T-cell (primary cell): ENCODE measurements around the gene MFSD1. TPM values are rescaled to one million over a fixed set of nuclear protein-coding genes. Genes with fewer than 3 reads are reported as not detected.

Experiments used
- ATAC-seq, 4 experiments: fragments of 200-7000 bp in 3 of 4; fragments of 150-1000 bp in 1 of 4; cut with Tn5 transposase; replicated peaks in 1 of 4; 1 replicate in 3 of 4; 2 replicates in 1 of 4; pipeline ENCODE4 v1.10.0; 2021; ENCODE audit warnings: moderate library complexity in 3 of 4, mild to moderate bottlenecking in 2 of 4, moderate number of reproducible peaks in 1 of 4
- CTCF ChIA-PET, 2 donors: fragments of 300-600 bp; sonication (Branson Sonifier 250); formaldehyde crosslinking; loops; one replicate each; lab custom pipeline; 2022; ENCODE audit warnings: antibody characterized with exemption in 2 of 2; lab: Charles Lee
- POLR2A ChIA-PET, 2 donors: fragments of 300-600 bp; sonication (Branson Sonifier 250); formaldehyde crosslinking; loops; one replicate each; lab custom pipeline; 2022; ENCODE audit warnings: antibody characterized with exemption in 2 of 2; lab: Charles Lee
- DNase-seq, 35 experiments: peaks; one replicate each; pipeline versions ENCODE4 v3.0.0 to v3.0.0-alpha.2; 2013 to 2023
- H3K27ac ChIP-seq: one replicate; pipeline ENCODE4 v1.5.1; 2013; ENCODE audit warnings: low read length
- H3K27me3 ChIP-seq, 2 experiments: replicated peaks in 1 of 2; 1 replicate in 1 of 2; 2 replicates in 1 of 2; pipeline versions ENCODE4 v1.6.1 to v1.7.0; 2013; ENCODE audit warnings: low read length in 1 of 2, mixed read lengths in 1 of 2; ENCODE audit not compliant: control insufficient read depth in 2 of 2, insufficient read depth in 2 of 2; ENCODE audit errors: extremely low read depth in 1 of 2
- H3K36me3 ChIP-seq, 2 donors: 1 replicate in 1 of 2; 2 replicates in 1 of 2; pipeline versions ENCODE4 v1.6.1 to v1.7.0; 2013; ENCODE audit warnings: low read length in 1 of 2; ENCODE audit not compliant: control insufficient read depth in 2 of 2, insufficient read depth in 1 of 2; ENCODE audit errors: extremely low read depth in 1 of 2
- H3K4me1 ChIP-seq, 2 experiments: 1 replicate in 1 of 2; 2 replicates in 1 of 2; pipeline versions ENCODE4 v1.6.1 to v1.7.0; 2013; ENCODE audit warnings: low read length in 2 of 2, mixed read lengths in 1 of 2; ENCODE audit not compliant: insufficient read depth in 2 of 2, control insufficient read depth in 1 of 2; ENCODE audit errors: extremely low read depth in 1 of 2
- H3K4me3 ChIP-seq, 2 donors: 1 replicate in 1 of 2; 2 replicates in 1 of 2; pipeline versions ENCODE4 v1.5.1 to v1.7.0; 2013; ENCODE audit warnings: mild to moderate bottlenecking in 2 of 2, low read length in 1 of 2, moderate library complexity in 1 of 2; ENCODE audit not compliant: control insufficient read depth in 1 of 2; ENCODE audit errors: extremely low read depth in 1 of 2
- H3K9me3 ChIP-seq: 2 replicates; pipeline ENCODE4 v1.7.0; 2013
- H3K27ac Mint-ChIP-seq, 2 donors: one replicate each; pipeline ENCODE4 v1.8.0; 2020 to 2021; ENCODE audit warnings: mild to moderate bottlenecking in 2 of 2, mixed read lengths in 2 of 2
- H3K27me3 Mint-ChIP-seq, 2 donors: one replicate each; pipeline ENCODE4 v1.8.0; 2021 to 2022; ENCODE audit warnings: mixed read lengths in 2 of 2
- H3K36me3 Mint-ChIP-seq: one replicate; pipeline ENCODE4 v1.8.0; 2021; ENCODE audit warnings: mixed read lengths
- H3K4me1 Mint-ChIP-seq, 3 donors: one replicate each; pipeline ENCODE4 v1.8.0; 2020 to 2022; ENCODE audit warnings: mixed read lengths in 3 of 3, mild to moderate bottlenecking in 1 of 3
- H3K4me3 Mint-ChIP-seq, 3 donors: one replicate each; pipeline ENCODE4 v1.8.0; 2020 to 2022; ENCODE audit warnings: mild to moderate bottlenecking in 3 of 3, mixed read lengths in 3 of 3, moderate library complexity in 3 of 3
- H3K9me3 Mint-ChIP-seq, 3 donors: one replicate each; pipeline ENCODE4 v1.8.0; 2020 to 2022; ENCODE audit warnings: mixed read lengths in 3 of 3
- WGBS: methylation state at CpG from one replicate; pipeline ENCODE4 v1.1.5; 2013; ENCODE audit warnings: missing lambda C conversion rate; ENCODE audit not compliant: insufficient coverage; 5-methylcytosine and 5-hydroxymethylcytosine counted together
- total RNA-seq, 35 experiments: library from RNA in 6 of 35; stranded (reverse) in 6 of 35; fragments of 120-200 nt in 1 of 35; gene quantifications; one replicate each; pipeline versions ENCODE4 v1.2.1 to v1.2.4 and lab custom pipeline; 2013 to 2026

The MFSD1 gene, protein sequence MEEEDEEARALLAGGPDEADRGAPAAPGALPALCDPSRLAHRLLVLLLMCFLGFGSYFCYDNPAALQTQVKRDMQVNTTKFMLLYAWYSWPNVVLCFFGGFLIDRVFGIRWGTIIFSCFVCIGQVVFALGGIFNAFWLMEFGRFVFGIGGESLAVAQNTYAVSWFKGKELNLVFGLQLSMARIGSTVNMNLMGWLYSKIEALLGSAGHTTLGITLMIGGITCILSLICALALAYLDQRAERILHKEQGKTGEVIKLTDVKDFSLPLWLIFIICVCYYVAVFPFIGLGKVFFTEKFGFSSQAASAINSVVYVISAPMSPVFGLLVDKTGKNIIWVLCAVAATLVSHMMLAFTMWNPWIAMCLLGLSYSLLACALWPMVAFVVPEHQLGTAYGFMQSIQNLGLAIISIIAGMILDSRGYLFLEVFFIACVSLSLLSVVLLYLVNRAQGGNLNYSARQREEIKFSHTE
- total RNA-seq, result 10 to 100 TPM; 17.7 to 28.3 (median 25.5) TPM
- 48.9 TPM for total RNA-seq (2013)
- total RNA-seq (lab: John Stamatoyannopoulos, UW), result 18.9 to 82.9 (median 36.8) reads per million in 29 experiments

GRCh38 chr3:158801696-158802408, at the start of gene MFSD1:
Gene MFSD1, plus strand, starts transcription at chr3:158802054. Its CDS starts 99 bp downstream, at chr3:158802153.
- peaks cover 0 to 5% of the 10 kb centered on the region in 2 donors for H3K36me3 ChIP-seq
- Mint-ChIP-seq H3K4me3 (peak within 1 kb of the TSS; percentile 85 to 89 (median 89)), H3K9me3 (no peaks in the 10 kb centered on the region), H3K27me3 (no peaks in the 10 kb centered on the region), H3K4me1 (peaks cover 38 to 41% (median 40%) of the 10 kb centered on the region in 3 donors), H3K27ac (peak within 1 kb of the TSS; percentile 92 to 93), H3K36me3 (peaks cover 12% of the 10 kb centered on the region)
- no peaks in the 10 kb centered on the region for H3K27me3 ChIP-seq
- peaks cover 14 to 18% of the 10 kb centered on the region in 2 experiments for H3K4me1 ChIP-seq
- 3% methylated on average over 52 of the region's 61 CpGs for whole genome bisulfite sequencing
- peak within 1 kb of the TSS; percentile 76 for H3K27ac ChIP-seq
- DNase-seq (peak; percentile 69 to 92 (median 80)), ATAC-seq (peak; percentile 88 to 90 (median 90))
- POLR2A ChIA-PET, result interaction anchor here in 1 of 2 donors (0.5 to 1.2 kb wide), 3 partner anchors 157 to 1646 kb away, joined by 3 to 6 read pairs (median 5); partner anchors contain the start of gene GFM1
- CTCF ChIA-PET, result interaction anchor here (0.6 to 3.5 kb wide), 10 partner anchors 11 to 691 kb away, joined by 3 to 16 read pairs (median 6); partner anchors contain the start of genes GFM1 (in 1 of the 2) and LXN (in 1 of the 2)
- H3K4me3 ChIP-seq, result peak within 1 kb of the TSS; percentile 84 to 99
- no peaks in the 10 kb centered on the region for H3K9me3 ChIP-seq

DNA sequence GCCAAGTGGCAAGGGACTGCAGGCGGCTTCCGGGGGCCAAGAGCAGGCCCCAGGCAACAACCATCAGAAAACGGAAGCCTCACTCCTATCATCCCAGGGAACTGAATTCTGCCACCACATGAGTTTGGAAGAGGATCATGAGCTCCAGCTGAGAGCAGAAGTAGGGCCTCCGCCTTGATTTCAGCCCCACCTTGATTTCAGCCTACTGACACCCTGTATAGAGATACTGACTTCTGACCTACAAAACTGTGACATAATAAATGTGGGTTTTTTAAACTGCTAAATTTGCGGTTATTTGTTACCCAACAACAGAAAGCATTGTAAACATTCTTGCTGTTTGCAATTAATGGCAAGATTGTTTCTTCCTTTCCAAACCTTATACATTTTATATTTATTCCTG, 48.0 kb upstream of the MFSD1 start:
- no peaks in the 10 kb centered on the region for H3K4me1 ChIP-seq
- H3K36me3 ChIP-seq, result no peaks in the 10 kb centered on the region
- H3K4me3 ChIP-seq, result no peak overlapping the region
- ChIA-PET CTCF (no interaction called here), POLR2A (no interaction called here)
- Mint-ChIP-seq H3K36me3 (peaks cover 10% of the 10 kb centered on the region), H3K27me3 (no peaks in the 10 kb centered on the region), H3K4me3 (no peak overlapping the region), H3K9me3 (no peaks in the 10 kb centered on the region), H3K27ac (no peak overlapping the region), H3K4me1 (no peaks in the 10 kb centered on the region)
- no peak for ATAC-seq
- no peak for DNase-seq
- WGBS, result no CpG with 5 or more reads among the region's 5 CpGs
- no peaks in the 10 kb centered on the region for H3K27me3 ChIP-seq
- no peaks in the 10 kb centered on the region for H3K9me3 ChIP-seq
- no peak overlapping the region for H3K27ac ChIP-seq

- Mint-ChIP-seq H3K36me3 (peaks cover 3% of the 10 kb centered on the region), H3K4me1 (no peaks in the 10 kb centered on the region), H3K4me3 (no peak overlapping the region), H3K9me3 (no peaks in the 10 kb centered on the region), H3K27ac (no peak overlapping the region), H3K27me3 (no peaks in the 10 kb centered on the region)
- ATAC-seq, result no peak
- Histone ChIP-seq H3K27me3 (no peaks in the 10 kb centered on the region), H3K27ac (no peak overlapping the region), H3K9me3 (no peaks in the 10 kb centered on the region), H3K36me3 (no peaks in the 10 kb centered on the region), H3K4me1 (no peaks in the 10 kb centered on the region), H3K4me3 (no peak overlapping the region)
- WGBS, result 100% methylated on average over 1 of the region's 2 CpGs
- no peak for DNase-seq
- POLR2A ChIA-PET, result no interaction called here
- CTCF ChIA-PET, result interaction anchor here in 1 of 2 donors (0.6 kb wide), 1 partner anchor 440 kb away, joined by 3 read pairs; no protein-coding TSS in a partner anchor
Measured at GRCh38 chr3:158755421-158755820, 46.4 kb upstream of the MFSD1 start.

- DNase-seq (no peak), ATAC-seq (no peak)
- Mint-ChIP-seq H3K4me3 (no peak overlapping the region), H3K27me3 (no peaks in the 10 kb centered on the region), H3K4me1 (no peaks in the 10 kb centered on the region), H3K27ac (no peak overlapping the region), H3K36me3 (peaks cover 6% of the 10 kb centered on the region), H3K9me3 (no peaks in the 10 kb centered on the region)
- WGBS, result 100% methylated on average over 1 of the region's 3 CpGs
- H3K36me3 ChIP-seq, result no peaks in the 10 kb centered on the region
- no peaks in the 10 kb centered on the region for H3K9me3 ChIP-seq
- H3K4me1 ChIP-seq, result no peaks in the 10 kb centered on the region
- H3K27me3 ChIP-seq, result no peaks in the 10 kb centered on the region
- H3K27ac ChIP-seq, result no peak overlapping the region
- ChIA-PET CTCF (interaction anchor here in 1 of 2 donors (1.7 kb wide), 1 partner anchor 28 kb away, joined by 5 read pairs; no protein-coding TSS in a partner anchor), POLR2A (no interaction called here)
- no peak overlapping the region for H3K4me3 ChIP-seq
Measured at GRCh38 chr3:158761350-158761749, 40.5 kb upstream of the MFSD1 start.

- ChIA-PET POLR2A (no interaction called here), CTCF (interaction anchor here in 1 of 2 donors (1.7 kb wide), 1 partner anchor 27 kb away, joined by 5 read pairs; no protein-coding TSS in a partner anchor)
- ATAC-seq (no peak), DNase-seq (no peak)
- H3K27me3 ChIP-seq, result no peaks in the 10 kb centered on the region
- no CpG with 5 or more reads among the region's 4 CpGs for WGBS
- Mint-ChIP-seq H3K27me3 (no peaks in the 10 kb centered on the region), H3K27ac (no peak overlapping the region), H3K4me3 (no peak overlapping the region), H3K4me1 (no peaks in the 10 kb centered on the region), H3K36me3 (peaks cover 6% of the 10 kb centered on the region), H3K9me3 (no peaks in the 10 kb centered on the region)
- no peak overlapping the region for H3K27ac ChIP-seq
- no peak overlapping the region for H3K4me3 ChIP-seq
- no peaks in the 10 kb centered on the region for H3K4me1 ChIP-seq
- no peaks in the 10 kb centered on the region for H3K36me3 ChIP-seq
- no peaks in the 10 kb centered on the region for H3K9me3 ChIP-seq
Measured at GRCh38 chr3:158762701-158763100, 39.2 kb upstream of the MFSD1 start.

DNA sequence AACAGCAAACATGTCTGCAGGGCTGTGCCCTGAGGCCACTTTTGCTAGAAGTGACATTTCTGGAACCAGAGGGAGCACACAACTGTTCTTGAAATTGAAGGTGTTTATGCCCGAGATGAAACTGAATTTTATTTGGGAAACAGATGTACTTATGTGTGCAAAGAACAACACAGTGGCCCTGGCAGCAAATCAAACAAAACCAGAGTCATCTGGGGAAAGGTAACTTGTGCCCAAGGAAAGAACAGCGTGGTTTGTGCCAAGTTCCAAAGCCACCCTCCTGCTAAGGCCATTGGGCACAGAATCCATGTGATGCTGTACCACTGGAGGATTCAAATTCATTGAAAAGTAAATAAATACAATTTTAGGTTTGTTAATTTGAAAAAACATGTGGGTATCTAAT, 38.4 kb upstream of the MFSD1 start:
- POLR2A ChIA-PET, result no interaction called here
- WGBS, result 100% methylated on average over 2 of the region's 2 CpGs
- no peak overlapping the region for H3K27ac Mint-ChIP-seq
- ATAC-seq (no peak), DNase-seq (no peak)
- no peaks in the 10 kb centered on the region for H3K36me3 ChIP-seq
- H3K9me3 ChIP-seq, result no peaks in the 10 kb centered on the region
- no peak overlapping the region for H3K4me3 Mint-ChIP-seq
- no peak overlapping the region for H3K27ac ChIP-seq
- H3K4me1 Mint-ChIP-seq, result no peaks in the 10 kb centered on the region
- no peaks in the 10 kb centered on the region for H3K27me3 ChIP-seq
- H3K36me3 Mint-ChIP-seq, result peaks cover 6% of the 10 kb centered on the region
- H3K4me1 ChIP-seq, result no peaks in the 10 kb centered on the region
- H3K4me3 ChIP-seq, result no peak overlapping the region
- CTCF ChIA-PET, result no interaction called here
- H3K27me3 Mint-ChIP-seq, result no peaks in the 10 kb centered on the region
- H3K9me3 Mint-ChIP-seq, result no peaks in the 10 kb centered on the region
